ENCODE data around the gene LEPR. TPM values are rescaled to one million over a fixed set of nuclear protein-coding genes. Genes with fewer than 3 reads are reported as not detected.

LEPR gene
- polyA plus RNA-seq, 3 donors from 2014 or later = 2.2 to 6.3 (median 2.4) TPM

GRCh38 chr1:65395887-65396612 lies 24.4 kb upstream of the LEPR start:
- no peaks in the 10 kb centered on the region for H3K4me1 Mint-ChIP-seq
- no peaks in the 10 kb centered on the region for H3K9me3 Mint-ChIP-seq
- H3K27me3 Mint-ChIP-seq (ENCODE audit: low read depth in 3 of 3) = peaks cover 0 to 3% (median 2%) of the 10 kb centered on the region in 3 donors
- H3K4me3 Mint-ChIP-seq = no peak overlapping the region
- DNase-seq = no peak
- H3K27ac Mint-ChIP-seq = no peak overlapping the region
- H3K36me3 Mint-ChIP-seq = no peaks in the 10 kb centered on the region

GRCh38 chr1:65398083-65398482 lies 22.4 kb upstream of the LEPR start:
- H3K36me3 Mint-ChIP-seq = no peaks in the 10 kb centered on the region
- no peaks in the 10 kb centered on the region for H3K9me3 Mint-ChIP-seq
- no peak overlapping the region for H3K4me3 Mint-ChIP-seq
- no peaks in the 10 kb centered on the region for H3K4me1 Mint-ChIP-seq
- H3K27me3 Mint-ChIP-seq (ENCODE audit: low read depth in 3 of 3) = peaks cover 0 to 3% (median 2%) of the 10 kb centered on the region in 3 donors
- no peak for DNase-seq
- no peak overlapping the region for H3K27ac Mint-ChIP-seq

- no peaks in the 10 kb centered on the region for H3K36me3 Mint-ChIP-seq
- no peak for DNase-seq
- no peaks in the 10 kb centered on the region for H3K9me3 Mint-ChIP-seq
- H3K4me1 Mint-ChIP-seq = no peaks in the 10 kb centered on the region
- no peak overlapping the region for H3K27ac Mint-ChIP-seq
- H3K27me3 Mint-ChIP-seq (ENCODE audit: low read depth in 3 of 3) = peaks cover 0 to 3% (median 2%) of the 10 kb centered on the region in 3 donors
- H3K4me3 Mint-ChIP-seq = no peak overlapping the region
These were observed 21.5 kb upstream of the LEPR start for GRCh38 chr1:65399003-65399402.

GRCh38 chr1:65401612-65402011 lies 18.9 kb upstream of the LEPR start:
- Mint-ChIP-seq H3K27me3 (ENCODE audit: low read depth in 3 of 3) (peaks cover 0 to 2% (median 2%) of the 10 kb centered on the region in 3 donors), H3K9me3 (no peaks in the 10 kb centered on the region), H3K27ac (no peak overlapping the region), H3K36me3 (no peaks in the 10 kb centered on the region), H3K4me1 (no peaks in the 10 kb centered on the region), H3K4me3 (no peak overlapping the region)
- no peak for DNase-seq

- H3K4me3 Mint-ChIP-seq = no peak overlapping the region
- H3K36me3 Mint-ChIP-seq = no peaks in the 10 kb centered on the region
- H3K4me1 Mint-ChIP-seq = no peaks in the 10 kb centered on the region
- no peak for DNase-seq
- peaks cover 0 to 2% (median 0%) of the 10 kb centered on the region in 6 donors for H3K9me3 Mint-ChIP-seq
- H3K27me3 Mint-ChIP-seq (ENCODE audit: low read depth in 3 of 3) = peaks cover 2 to 5% (median 3%) of the 10 kb centered on the region in 3 donors
- no peak overlapping the region for H3K27ac Mint-ChIP-seq
These were observed 15.5 kb upstream of the LEPR start for GRCh38 chr1:65404941-65405340.

GRCh38 chr1:65407877-65408276 lies 12.6 kb upstream of the LEPR start:
- H3K9me3 Mint-ChIP-seq = peaks cover 0 to 2% (median 0%) of the 10 kb centered on the region in 6 donors
- H3K36me3 Mint-ChIP-seq = peaks cover 0 to 4% (median 0%) of the 10 kb centered on the region in 3 donors
- H3K4me3 Mint-ChIP-seq = no peak overlapping the region
- no peak overlapping the region for H3K27ac Mint-ChIP-seq
- DNase-seq = no peak
- H3K27me3 Mint-ChIP-seq (ENCODE audit: low read depth in 3 of 3) = peaks cover 4 to 12% (median 9%) of the 10 kb centered on the region in 3 donors
- H3K4me1 Mint-ChIP-seq = no peaks in the 10 kb centered on the region

- Mint-ChIP-seq H3K27me3 (ENCODE audit: low read depth in 3 of 3) (peaks cover 4 to 12% (median 9%) of the 10 kb centered on the region in 3 donors), H3K27ac (no peak overlapping the region)
These were observed 11.2 kb upstream of the LEPR start for GRCh38 chr1:65409314-65409713.

GRCh38 chr1:65409816-65410326 lies 10.6 kb upstream of the LEPR start:
- peaks cover 0 to 2% (median 0%) of the 10 kb centered on the region in 6 donors for H3K9me3 Mint-ChIP-seq
- DNase-seq = no peak
- H3K36me3 Mint-ChIP-seq = peaks cover 0 to 4% (median 0%) of the 10 kb centered on the region in 3 donors
- no peaks in the 10 kb centered on the region for H3K4me1 Mint-ChIP-seq
- H3K27me3 Mint-ChIP-seq (ENCODE audit: low read depth in 3 of 3) = peaks cover 4 to 12% (median 9%) of the 10 kb centered on the region in 3 donors
- no peak overlapping the region for H3K27ac Mint-ChIP-seq
- H3K4me3 Mint-ChIP-seq = no peak overlapping the region

More at GRCh38 chr1:65409314-65409713, 11.2 kb upstream of the LEPR start:
- no peak overlapping the region for H3K4me3 Mint-ChIP-seq
- peaks cover 0 to 2% (median 0%) of the 10 kb centered on the region in 6 donors for H3K9me3 Mint-ChIP-seq
- DNase-seq = no peak
- peaks cover 0 to 4% (median 0%) of the 10 kb centered on the region in 3 donors for H3K36me3 Mint-ChIP-seq
- no peaks in the 10 kb centered on the region for H3K4me1 Mint-ChIP-seq

- no peak overlapping the region for H3K27ac Mint-ChIP-seq
- H3K9me3 Mint-ChIP-seq = peaks cover 0 to 2% (median 0%) of the 10 kb centered on the region in 6 donors
- peaks cover 3 to 17% (median 7%) of the 10 kb centered on the region in 3 donors for H3K27me3 Mint-ChIP-seq (ENCODE audit: low read depth in 3 of 3)
- no peak for DNase-seq
- H3K4me3 Mint-ChIP-seq = no peak overlapping the region
- H3K36me3 Mint-ChIP-seq = peaks cover 0 to 4% (median 0%) of the 10 kb centered on the region in 3 donors
- no peaks in the 10 kb centered on the region for H3K4me1 Mint-ChIP-seq
These were observed 8.0 kb upstream of the LEPR start for GRCh38 chr1:65412256-65412983.

GRCh38 chr1:65412984-65413375 lies 7.5 kb upstream of the LEPR start:
- no peaks in the 10 kb centered on the region for H3K4me1 Mint-ChIP-seq
- H3K27me3 Mint-ChIP-seq (ENCODE audit: low read depth in 3 of 3) = peaks cover 3 to 17% (median 7%) of the 10 kb centered on the region in 3 donors
- H3K4me3 Mint-ChIP-seq = no peak overlapping the region
- peaks cover 0 to 2% (median 0%) of the 10 kb centered on the region in 6 donors for H3K9me3 Mint-ChIP-seq
- H3K27ac Mint-ChIP-seq = no peak overlapping the region
- DNase-seq = no peak
- H3K36me3 Mint-ChIP-seq = peaks cover 0 to 4% (median 0%) of the 10 kb centered on the region in 3 donors

GRCh38 chr1:65414538-65414937 lies 5.9 kb upstream of the LEPR start:
- Mint-ChIP-seq H3K27me3 (ENCODE audit: low read depth in 3 of 3) (peaks cover 3 to 16% (median 7%) of the 10 kb centered on the region in 3 donors), H3K9me3 (peaks cover 0 to 2% (median 0%) of the 10 kb centered on the region in 6 donors), H3K36me3 (peaks cover 0 to 4% (median 0%) of the 10 kb centered on the region in 3 donors), H3K27ac (no peak overlapping the region), H3K4me3 (no peak overlapping the region), H3K4me1 (peaks cover 1 to 6% of the 10 kb centered on the region in 2 donors)
- DNase-seq = no peak

GRCh38 chr1:65416767-65417166 lies 3.7 kb upstream of the LEPR start:
- no peak overlapping the region for H3K4me3 Mint-ChIP-seq
- no peaks in the 10 kb centered on the region for H3K36me3 Mint-ChIP-seq
- H3K4me1 Mint-ChIP-seq = peaks cover 8 to 14% of the 10 kb centered on the region in 2 donors
- no peaks in the 10 kb centered on the region for H3K9me3 Mint-ChIP-seq
- H3K27ac Mint-ChIP-seq = no peak overlapping the region
- peaks cover 0 to 5% (median 2%) of the 10 kb centered on the region in 3 donors for H3K27me3 Mint-ChIP-seq (ENCODE audit: low read depth in 3 of 3)
- DNase-seq = no peak

GRCh38 chr1:65417729-65418128 lies 2.7 kb upstream of the LEPR start:
- Mint-ChIP-seq H3K27ac (no peak overlapping the region), H3K4me3 (no peak overlapping the region), H3K4me1 (peaks cover 8 to 14% of the 10 kb centered on the region in 2 donors), H3K9me3 (no peaks in the 10 kb centered on the region), H3K36me3 (no peaks in the 10 kb centered on the region), H3K27me3 (ENCODE audit: low read depth in 3 of 3) (peaks cover 0 to 5% (median 2%) of the 10 kb centered on the region in 3 donors)
- no peak for DNase-seq
